Adrenal gland (tissue), 12 donors: ENCODE data around the gene SLC7A1. TPM values are rescaled to one million over a fixed set of nuclear protein-coding genes. Genes with fewer than 3 reads are reported as not detected.

Experiments used
- DNase-seq, 7 donors: peaks; one replicate each; pipeline ENCODE4 v3.0.0-alpha.2; 2019 to 2020
- H3K27ac ChIP-seq, 5 donors: fragments of 200-600 bp; sonication (generic) in 4 of 5; 1 replicate in 3 of 5; 2 replicates in 2 of 5; pipeline versions ENCODE4 v1.5.1 to v1.8.0; 2016 to 2020; ENCODE audit warnings: mild to moderate bottlenecking in 1 of 5
- H3K27me3 ChIP-seq: fragments of 200-600 bp; 2 replicates; pipeline ENCODE4 v1.8.0; 2021
- H3K36me3 ChIP-seq, 2 donors: fragments of 200-600 bp; replicated peaks in 1 of 2; 1 replicate in 1 of 2; 2 replicates in 1 of 2; pipeline versions ENCODE4 v1.5.1 to v1.8.0; 2018 to 2022
- H3K4me1 ChIP-seq, 2 donors: fragments of 200-600 bp; replicated peaks in 1 of 2; 1 replicate in 1 of 2; 2 replicates in 1 of 2; pipeline versions ENCODE4 v1.5.1 to v1.8.0; 2018 to 2021
- H3K4me3 ChIP-seq, 4 donors: fragments of 200-600 bp; sonication (generic) in 3 of 4; one replicate each; pipeline ENCODE4 v1.5.1; 2016 to 2018
- H3K9me3 ChIP-seq, 3 donors: fragments of 200-600 bp; sonication (generic) in 1 of 3; replicated peaks in 1 of 3; 1 replicate in 2 of 3; 2 replicates in 1 of 3; pipeline versions ENCODE4 v1.5.1 to v1.8.0; 2016 to 2021
- POLR2A ChIP-seq, 2 donors: fragments of 450-650 bp; IDR thresholded peaks; one replicate each; pipeline ENCODE4 v1.6.1; 2017; ENCODE audit warnings: antibody characterized with exemption in 2 of 2, mild to moderate bottlenecking in 2 of 2, moderate library complexity in 1 of 2
- WGBS, 4 donors: extraction: QIAGEN DNeasy Blood & Tissue Kit in 2 of 4; methylation state at CpG; one replicate each; pipeline versions ENCODE4 v1.1.5 to v1.1.7; 2013 to 2017; 5-methylcytosine and 5-hydroxymethylcytosine counted together
- intact Hi-C, 2 donors: fragments of 100-400 bp; cut with DNase I; formaldehyde crosslinking; loops; one replicate each; pipeline versions ENCODE4 v1.14.1 to v1.15.0; 2022 to 2023
- polyA plus RNA-seq, 3 donors: library from polyadenylated mRNA; stranded (reverse); fragments of 200-250 nt in 2 of 3; fragments of 350-450 nt in 1 of 3; fragmentation: Illumina TruSeq in 1 of 3; extraction: RNeasy Lipid Tissue Mini Kit (QIAGEN cat#74804) in 1 of 3; gene quantifications; one replicate each; pipeline ENCODE4 v1.2.3, GENCODE V29; 2013 to 2014
- total RNA-seq, 9 donors: library from RNA; depleted of rRNA in 4 of 9; stranded (reverse); fragments of >200 nt in 4 of 9; fragments of 120-200 nt in 1 of 9; fragmentation: NEBNext Ultra II Directional in 1 of 9; extraction: Animal tissue kit (Norgen Biotek cat#: 25700) in 1 of 9; gene quantifications; one replicate each; pipeline versions ENCODE4 v1.1.0 to v1.2.4, GENCODE V29; 2013 to 2023
- TF ChIP-seq, protein P1 (sequence below), 6 experiments: fragments of 450-650 bp in 4 of 6; fragments of 200-600 bp in 2 of 6; sonication (generic) in 1 of 6; IDR thresholded peaks; 1 replicate in 5 of 6; 2 replicates in 1 of 6; pipeline versions ENCODE4 v1.5.1 to v1.8.0; 2016 to 2021; ENCODE audit warnings: antibody characterized with exemption in 6 of 6, mild to moderate bottlenecking in 2 of 6, moderate library complexity in 1 of 6
- donor health status: healthy with polysubstance abuse.
- donor health status: Bipolar disorder and iron deficiency.
- donor health status: DM: yes; HTN: yes; CAD: no.
- donor health status: DM: no; HTN: no; CAD: no.
- donor health status: DM: no; HTN: no; CAD: no.
- donor health status: DM: yes; HTN: yes; CAD: no.

SLC7A1 gene
- total and polyA plus RNA-seq, 12 donors: 2.2 to 87.6 (median 6.2) TPM

DNA sequence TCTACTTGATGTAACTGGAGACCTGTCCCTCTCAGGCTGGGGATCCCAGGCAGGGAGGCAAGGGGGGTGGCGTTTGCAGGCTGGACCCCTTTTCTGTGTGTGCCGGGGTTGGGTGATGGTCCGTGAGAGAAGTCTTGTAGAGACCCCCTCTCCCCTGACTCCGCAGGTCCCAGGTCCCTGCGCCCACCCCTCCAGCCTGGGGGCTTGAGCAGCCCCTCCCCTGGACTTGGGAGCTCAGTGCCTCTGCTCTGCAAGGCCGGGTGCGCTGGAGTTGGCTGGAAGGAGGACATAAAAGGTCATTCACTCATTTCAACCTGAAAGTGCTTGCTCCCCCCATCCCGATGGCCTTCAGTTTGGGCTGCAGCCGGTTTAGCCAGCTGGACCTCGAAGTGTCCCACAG, 89.5 kb downstream of the SLC7A1 start:
- H3K36me3 ChIP-seq: no peaks in the 10 kb centered on the region
- DNase-seq: no peak
- TF ChIP-seq, protein P1, sequence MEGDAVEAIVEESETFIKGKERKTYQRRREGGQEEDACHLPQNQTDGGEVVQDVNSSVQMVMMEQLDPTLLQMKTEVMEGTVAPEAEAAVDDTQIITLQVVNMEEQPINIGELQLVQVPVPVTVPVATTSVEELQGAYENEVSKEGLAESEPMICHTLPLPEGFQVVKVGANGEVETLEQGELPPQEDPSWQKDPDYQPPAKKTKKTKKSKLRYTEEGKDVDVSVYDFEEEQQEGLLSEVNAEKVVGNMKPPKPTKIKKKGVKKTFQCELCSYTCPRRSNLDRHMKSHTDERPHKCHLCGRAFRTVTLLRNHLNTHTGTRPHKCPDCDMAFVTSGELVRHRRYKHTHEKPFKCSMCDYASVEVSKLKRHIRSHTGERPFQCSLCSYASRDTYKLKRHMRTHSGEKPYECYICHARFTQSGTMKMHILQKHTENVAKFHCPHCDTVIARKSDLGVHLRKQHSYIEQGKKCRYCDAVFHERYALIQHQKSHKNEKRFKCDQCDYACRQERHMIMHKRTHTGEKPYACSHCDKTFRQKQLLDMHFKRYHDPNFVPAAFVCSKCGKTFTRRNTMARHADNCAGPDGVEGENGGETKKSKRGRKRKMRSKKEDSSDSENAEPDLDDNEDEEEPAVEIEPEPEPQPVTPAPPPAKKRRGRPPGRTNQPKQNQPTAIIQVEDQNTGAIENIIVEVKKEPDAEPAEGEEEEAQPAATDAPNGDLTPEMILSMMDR (IDR thresholded peaks at IDR 0.05): no peak
- no peak for TF ChIP-seq POLR2A (IDR thresholded peaks at IDR 0.05)
- peaks cover 0 to 4% of the 10 kb centered on the region in 2 donors for H3K4me1 ChIP-seq
- intact Hi-C loops: loop anchor here (2.0 to 5.0 kb wide), 3 partner anchors 201 to 611 kb away; no protein-coding TSS in a partner anchor
- H3K4me3 ChIP-seq: no peak overlapping the region
- no peaks in the 10 kb centered on the region for H3K9me3 ChIP-seq
- H3K27me3 ChIP-seq: peaks cover 23% of the 10 kb centered on the region
- no peak overlapping the region for H3K27ac ChIP-seq
- WGBS, 4 donors: 55 to 82% (median 68%) methylated on average over 6 to 10 of the region's 10 CpGs

DNA sequence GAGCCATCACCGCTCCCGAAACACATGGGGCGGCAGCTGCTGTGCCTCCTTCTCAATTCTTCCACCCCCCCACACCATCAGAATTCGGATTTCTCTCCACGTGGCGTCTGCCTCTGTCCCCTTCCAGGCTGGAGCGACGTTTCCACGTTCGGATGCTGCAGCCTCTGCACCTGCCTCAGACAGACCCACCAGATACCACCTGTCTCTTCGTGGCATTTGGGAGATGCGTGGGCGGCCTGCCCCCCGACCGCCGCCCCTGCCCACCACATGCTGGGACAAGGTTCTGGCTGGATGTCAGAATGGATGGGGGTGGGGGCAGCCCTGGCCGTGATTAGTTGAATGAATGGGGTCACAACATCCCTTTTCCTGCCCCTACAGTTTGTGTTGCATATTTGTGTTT, 90.0 kb downstream of the SLC7A1 start:
- H3K27ac ChIP-seq: no peak overlapping the region
- H3K9me3 ChIP-seq: no peaks in the 10 kb centered on the region
- peaks cover 23% of the 10 kb centered on the region for H3K27me3 ChIP-seq
- TF ChIP-seq, protein P1 (IDR thresholded peaks at IDR 0.05): no peak
- intact Hi-C loops: loop anchor here in 1 of 2 donors (5.0 kb wide), 2 partner anchors 202 to 612 kb away; no protein-coding TSS in a partner anchor
- 76 to 84% (median 78%) methylated on average over 14 to 17 of the region's 17 CpGs for WGBS, 4 donors
- H3K36me3 ChIP-seq: no peaks in the 10 kb centered on the region
- peaks cover 0 to 4% of the 10 kb centered on the region in 2 donors for H3K4me1 ChIP-seq
- no peak overlapping the region for H3K4me3 ChIP-seq
- no peak for DNase-seq

- TF ChIP-seq, protein P1 (IDR thresholded peaks at IDR 0.05): no peak
- no peak for TF ChIP-seq POLR2A (IDR thresholded peaks at IDR 0.05)
- WGBS, 4 donors: 89 to 96% (median 93%) methylated on average over 11 to 15 of the region's 15 CpGs
- no peaks in the 10 kb centered on the region for H3K9me3 ChIP-seq
- H3K27ac ChIP-seq: no peak overlapping the region
- intact Hi-C loops: loop anchor here in 1 of 2 donors (5.0 kb wide), 2 partner anchors 203 to 613 kb away; no protein-coding TSS in a partner anchor
- no peak overlapping the region for H3K4me3 ChIP-seq
- peaks cover 0 to 4% of the 10 kb centered on the region in 2 donors for H3K4me1 ChIP-seq
- H3K27me3 ChIP-seq: peaks cover 23% of the 10 kb centered on the region
- no peaks in the 10 kb centered on the region for H3K36me3 ChIP-seq
- no peak for DNase-seq
Measured at GRCh38 chr13:29504691-29505090, 90.8 kb downstream of the SLC7A1 start.

DNA sequence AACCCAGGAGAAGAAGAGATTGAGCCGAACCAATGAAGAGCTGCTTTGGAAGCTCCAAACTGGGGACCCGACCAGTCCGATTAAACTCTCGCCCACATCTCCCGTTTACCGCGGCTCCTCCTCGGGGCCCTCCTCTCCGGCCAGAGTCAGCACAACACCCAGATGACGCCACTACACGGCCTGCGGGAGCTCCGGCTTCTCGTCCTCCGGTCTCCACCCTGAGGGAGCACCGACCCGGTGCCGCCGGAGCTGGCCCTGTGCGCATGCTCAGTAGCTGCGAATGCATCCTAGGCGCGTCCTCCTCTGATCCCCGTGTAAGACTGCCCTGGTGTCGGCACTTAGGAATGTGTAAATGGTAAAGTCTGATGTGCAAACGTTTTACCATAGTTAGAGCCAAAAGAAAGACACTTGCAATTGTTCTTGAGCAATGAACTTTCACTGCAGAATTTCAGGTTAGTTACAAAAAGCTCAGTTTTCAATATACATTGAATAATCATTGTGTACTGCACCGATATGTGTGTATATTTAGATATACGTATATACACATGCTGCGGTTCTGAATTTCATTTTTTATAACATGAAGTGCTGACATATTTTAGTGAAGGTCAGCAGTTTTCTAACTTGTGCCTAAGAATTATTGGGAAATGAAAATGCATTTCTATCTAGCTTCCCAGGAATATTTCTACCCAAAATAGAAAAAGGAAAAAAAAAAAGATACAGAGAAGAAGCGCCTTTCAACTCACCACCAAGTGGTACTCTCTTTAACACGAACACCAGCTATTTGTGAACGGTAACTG, 92.2 kb downstream of the SLC7A1 start:
- H3K36me3 ChIP-seq: no peaks in the 10 kb centered on the region
- TF ChIP-seq, protein P1 (IDR thresholded peaks at IDR 0.05): no peak
- no peak for TF ChIP-seq POLR2A (IDR thresholded peaks at IDR 0.05)
- no peaks in the 10 kb centered on the region for H3K4me1 ChIP-seq
- WGBS, 4 donors: 44 to 61% (median 50%) methylated on average over 18 to 32 of the region's 32 CpGs
- no peaks in the 10 kb centered on the region for H3K9me3 ChIP-seq
- no peak overlapping the region for H3K4me3 ChIP-seq
- intact Hi-C loops: no loop called here
- DNase-seq: no peak
- peaks cover 23% of the 10 kb centered on the region for H3K27me3 ChIP-seq
- H3K27ac ChIP-seq: no peak overlapping the region
